Type B pancreatic cell (in vitro differentiated cells): ENCODE measurements around the gene MKNK2. TPM values are rescaled to one million over a fixed set of nuclear protein-coding genes. Genes with fewer than 3 reads are reported as not detected.
A peak's percentile ranks its signal among the peaks of the same experiment; 100 is the strongest.
"Not testable (repeated sequence)": the region's sequence is repeated elsewhere in the genome, so short reads cannot be mapped to it uniquely, and the experiment has no call there.

ENCODE experiments used
- DNase-seq: peaks from one replicate; pipeline ENCODE4 v3.0.0; 2021; ENCODE audit warnings: mixed read lengths; ENCODE audit not compliant: unreplicated experiment; ENCODE audit errors: extremely low spot score
- H3K27ac Mint-ChIP-seq: 2 replicates; pipeline ENCODE4 v1.8.0; 2021; ENCODE audit warnings: mild to moderate bottlenecking, mixed read lengths
- H3K27me3 Mint-ChIP-seq: 2 replicates; pipeline ENCODE4 v1.8.0; 2021; ENCODE audit warnings: mixed read lengths
- H3K36me3 Mint-ChIP-seq: 2 replicates; pipeline ENCODE4 v1.8.0; 2021; ENCODE audit warnings: mixed read lengths
- H3K4me1 Mint-ChIP-seq: one replicate; pipeline ENCODE4 v1.8.0; 2021; ENCODE audit warnings: mixed read lengths; ENCODE audit not compliant: unreplicated experiment
- H3K4me3 Mint-ChIP-seq: 2 replicates; pipeline ENCODE4 v1.8.0; 2021; ENCODE audit warnings: mild to moderate bottlenecking, mixed read lengths
- H3K9me3 Mint-ChIP-seq: 2 replicates; pipeline ENCODE4 v1.8.0; 2021; ENCODE audit warnings: mixed read lengths
- total RNA-seq: library from RNA; stranded (reverse); gene quantifications from 2 replicates; pipeline ENCODE4 v1.2.1, GENCODE V29; 2021; ENCODE audit warnings: low replicate concordance
- TF ChIP-seq, protein P1 (sequence below): fragments of 200-600 bp; sonication (generic); conservative IDR thresholded peaks from 2 replicates; pipeline ENCODE4 v1.5.0; 2021; ENCODE audit warnings: antibody characterized with exemption, mild to moderate bottlenecking

Gene MKNK2
- total RNA-seq, 1 donor from 2014 or later = 118 TPM

DNA sequence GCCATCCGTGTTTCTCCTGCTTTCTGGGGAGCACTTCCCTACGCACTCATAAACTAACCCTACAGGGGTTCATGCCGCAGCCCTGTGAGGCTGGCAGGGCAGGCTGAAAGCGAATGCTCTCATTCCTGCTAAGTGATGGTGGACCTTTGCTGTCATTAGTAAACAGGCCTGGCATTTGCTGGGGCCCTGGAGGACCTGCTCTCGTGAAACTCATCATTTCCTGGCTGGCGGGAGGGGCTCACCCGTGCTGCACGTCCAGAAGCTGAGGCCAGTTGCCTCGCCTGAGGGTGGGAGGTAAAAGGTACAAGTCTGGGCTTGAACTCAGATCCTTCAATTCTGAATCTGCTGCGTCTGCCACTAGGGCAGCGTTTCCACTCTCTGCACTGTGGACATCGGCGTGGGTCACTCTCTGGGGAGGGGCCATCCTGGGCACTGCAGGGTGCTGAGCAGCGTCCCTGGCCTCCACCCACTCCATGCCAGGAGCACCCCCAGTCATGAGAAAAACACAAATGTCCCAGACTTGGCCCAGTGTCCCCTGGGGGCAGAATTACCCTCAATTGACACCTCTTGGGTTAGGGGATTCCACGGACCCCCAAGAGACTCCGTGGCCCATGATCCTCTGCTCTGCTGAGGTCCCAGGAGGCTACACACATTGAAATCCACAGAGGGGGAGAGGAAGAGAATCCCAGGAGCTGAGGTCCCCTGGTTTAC is 38.1 kb upstream of the MKNK2 start:
- Mint-ChIP-seq H3K4me3 (peak overlapping the region; percentile 39), H3K4me1 (peaks cover 17% of the 10 kb centered on the region), H3K9me3 (no peaks in the 10 kb centered on the region), H3K27ac (peak overlapping the region; percentile 79), H3K27me3 (no peaks in the 10 kb centered on the region), H3K36me3 (peaks cover 3% of the 10 kb centered on the region)
- DNase-seq = no peak
- TF ChIP-seq, protein P1, sequence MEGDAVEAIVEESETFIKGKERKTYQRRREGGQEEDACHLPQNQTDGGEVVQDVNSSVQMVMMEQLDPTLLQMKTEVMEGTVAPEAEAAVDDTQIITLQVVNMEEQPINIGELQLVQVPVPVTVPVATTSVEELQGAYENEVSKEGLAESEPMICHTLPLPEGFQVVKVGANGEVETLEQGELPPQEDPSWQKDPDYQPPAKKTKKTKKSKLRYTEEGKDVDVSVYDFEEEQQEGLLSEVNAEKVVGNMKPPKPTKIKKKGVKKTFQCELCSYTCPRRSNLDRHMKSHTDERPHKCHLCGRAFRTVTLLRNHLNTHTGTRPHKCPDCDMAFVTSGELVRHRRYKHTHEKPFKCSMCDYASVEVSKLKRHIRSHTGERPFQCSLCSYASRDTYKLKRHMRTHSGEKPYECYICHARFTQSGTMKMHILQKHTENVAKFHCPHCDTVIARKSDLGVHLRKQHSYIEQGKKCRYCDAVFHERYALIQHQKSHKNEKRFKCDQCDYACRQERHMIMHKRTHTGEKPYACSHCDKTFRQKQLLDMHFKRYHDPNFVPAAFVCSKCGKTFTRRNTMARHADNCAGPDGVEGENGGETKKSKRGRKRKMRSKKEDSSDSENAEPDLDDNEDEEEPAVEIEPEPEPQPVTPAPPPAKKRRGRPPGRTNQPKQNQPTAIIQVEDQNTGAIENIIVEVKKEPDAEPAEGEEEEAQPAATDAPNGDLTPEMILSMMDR = no peak

DNA sequence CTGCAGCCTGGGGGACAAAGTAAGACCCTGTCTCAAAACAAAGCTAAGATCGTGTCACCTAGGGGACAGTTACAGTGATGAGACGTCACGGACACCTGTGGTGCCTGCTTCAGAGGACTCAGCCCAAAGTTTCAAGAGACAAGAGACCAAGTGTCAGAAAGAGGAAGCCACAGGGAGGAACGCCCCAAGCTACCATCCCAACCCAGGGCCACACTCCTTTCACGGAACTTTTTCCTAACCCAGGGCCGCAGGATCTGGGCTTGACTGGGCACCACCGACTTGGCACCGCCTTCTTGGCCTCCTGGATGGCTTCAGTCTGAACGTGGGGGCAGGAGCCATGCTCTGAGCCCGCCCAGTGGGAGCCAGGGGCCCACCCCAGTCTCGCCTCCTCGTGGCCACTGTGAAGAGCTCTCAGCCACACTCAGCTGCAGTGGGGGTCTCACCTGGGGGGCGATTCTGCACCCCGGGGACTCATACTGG is 36.6 kb upstream of the MKNK2 start:
- Mint-ChIP-seq H3K36me3 (peaks cover 3% of the 10 kb centered on the region), H3K9me3 (no peaks in the 10 kb centered on the region), H3K27ac (no peak overlapping the region), H3K4me3 (no peak overlapping the region), H3K4me1 (peaks cover 16% of the 10 kb centered on the region), H3K27me3 (no peaks in the 10 kb centered on the region)
- DNase-seq = no peak
- TF ChIP-seq, protein P1 = no peak

DNA sequence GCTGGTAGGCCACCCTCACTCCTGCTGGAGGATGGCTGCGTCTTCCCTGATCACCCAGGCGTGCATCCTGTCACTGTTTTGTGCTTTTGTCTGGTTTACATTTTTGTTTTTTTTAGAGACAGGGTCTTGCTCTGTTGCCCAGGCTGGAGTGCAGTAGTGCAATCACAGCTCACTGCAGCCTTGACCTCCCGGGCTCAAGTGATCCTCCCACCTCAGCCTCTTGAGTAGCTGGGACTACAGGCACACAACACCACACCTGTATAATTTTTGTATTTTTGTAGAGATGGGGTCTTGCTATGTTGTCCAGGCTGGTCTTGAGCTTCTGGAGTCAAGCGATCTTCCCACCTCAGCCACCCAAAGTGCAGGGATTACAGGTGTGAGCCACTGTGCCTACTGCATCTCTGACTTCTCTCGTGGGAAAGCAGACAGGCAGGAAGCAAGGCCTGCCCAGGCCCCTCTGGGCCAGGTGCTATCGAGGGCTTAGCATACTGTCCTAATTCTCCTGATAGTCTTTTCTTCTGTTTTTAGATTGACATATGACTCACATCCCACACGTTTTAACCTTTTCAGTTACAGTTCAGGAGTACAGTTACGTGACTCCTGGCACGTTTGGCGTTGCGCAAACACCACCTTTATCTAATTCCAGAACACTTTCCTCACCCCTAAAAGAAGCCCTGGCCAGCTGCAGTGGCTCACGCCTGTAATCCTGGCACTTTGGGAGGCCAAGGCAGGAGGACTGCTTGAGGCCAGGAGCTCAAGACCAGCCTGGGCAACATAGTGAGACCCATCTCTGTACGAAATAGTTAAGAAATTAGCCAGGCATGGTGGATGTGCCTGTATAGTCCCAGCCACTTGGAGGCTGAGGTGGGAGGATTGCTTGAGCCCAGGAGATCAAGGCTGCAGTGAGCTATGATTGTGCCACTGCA is 35.9 kb upstream of the MKNK2 start:
- H3K27me3 Mint-ChIP-seq, H3K36me3 Mint-ChIP-seq, H3K27ac Mint-ChIP-seq, H3K4me3 Mint-ChIP-seq, DNase-seq, H3K9me3 Mint-ChIP-seq: not testable (repeated sequence)
- H3K4me1 Mint-ChIP-seq = peaks cover 16% of the 10 kb centered on the region

DNA sequence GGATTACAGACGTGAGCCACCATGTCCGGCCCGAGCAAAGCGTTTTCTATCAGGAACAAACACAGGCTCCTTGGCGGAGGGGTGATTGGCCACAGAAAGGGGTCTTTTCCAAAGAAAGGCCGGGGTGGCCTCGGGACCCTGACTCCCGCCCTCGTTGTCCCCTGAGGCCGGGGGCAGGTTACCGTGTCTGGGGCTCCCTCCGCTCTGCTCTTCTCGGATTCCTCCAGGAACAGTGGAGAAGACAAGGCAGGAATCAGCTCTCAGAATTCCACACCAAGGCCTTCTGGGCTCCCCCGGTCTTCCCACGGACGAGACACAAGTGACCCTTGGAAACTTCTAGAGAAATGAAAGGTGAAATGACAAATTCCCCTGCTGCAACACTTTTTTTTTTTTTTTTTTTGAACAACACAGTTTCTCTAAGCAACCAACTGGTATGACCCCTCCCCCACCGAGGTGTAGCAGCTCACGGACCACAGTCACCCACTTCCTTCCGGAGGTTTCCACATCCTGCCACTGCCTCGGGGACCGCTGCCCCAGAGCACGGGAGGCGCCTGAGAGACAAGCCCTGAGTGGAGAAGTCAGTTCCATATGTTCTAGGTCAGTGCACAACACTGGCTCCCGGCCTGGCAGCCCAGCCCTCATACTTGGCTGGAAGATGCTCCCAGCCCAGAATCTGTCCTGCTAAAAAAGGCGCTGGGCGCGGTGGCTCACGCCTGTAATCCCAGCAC is 34.1 kb upstream of the MKNK2 start:
- peaks cover 3% of the 10 kb centered on the region for H3K36me3 Mint-ChIP-seq
- H3K27ac Mint-ChIP-seq = no peak overlapping the region
- peaks cover 20% of the 10 kb centered on the region for H3K4me1 Mint-ChIP-seq
- no peak overlapping the region for H3K4me3 Mint-ChIP-seq
- H3K27me3 Mint-ChIP-seq = no peaks in the 10 kb centered on the region
- no peaks in the 10 kb centered on the region for H3K9me3 Mint-ChIP-seq
- TF ChIP-seq, protein P1 = no peak
- DNase-seq = no peak

DNA sequence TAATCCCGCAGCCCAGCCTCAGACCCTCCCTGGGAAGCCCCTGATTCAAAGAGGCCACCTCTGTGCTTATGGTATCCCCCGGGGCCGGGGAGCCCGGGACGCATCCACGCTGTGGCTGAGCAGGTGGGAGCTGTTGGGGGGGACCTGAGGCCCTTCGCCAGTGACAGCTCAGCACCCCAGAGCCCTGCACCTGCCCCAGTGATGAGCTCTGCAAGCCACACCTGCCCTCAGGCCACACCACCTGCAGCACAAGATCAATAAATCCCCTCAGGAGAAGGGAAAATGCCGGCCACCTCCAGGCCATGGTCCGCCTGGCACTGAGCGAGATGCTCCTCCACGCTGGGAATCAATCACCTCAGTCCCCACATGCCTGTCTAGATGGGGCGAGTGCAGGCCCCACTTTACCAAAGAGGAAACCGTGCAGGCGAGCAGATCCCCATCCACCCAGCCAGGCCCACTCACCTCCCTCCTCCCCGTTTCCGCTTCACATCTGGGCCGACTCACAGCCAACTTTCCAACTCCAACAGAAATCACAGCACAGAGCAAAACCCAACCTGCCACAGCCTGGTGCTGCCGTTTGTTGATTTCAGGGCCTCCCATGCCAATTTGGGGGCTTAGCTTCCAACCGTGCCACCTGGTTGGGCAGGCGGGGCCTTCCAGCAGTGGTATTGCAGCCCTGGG is 32.3 kb upstream of the MKNK2 start:
- no peaks in the 10 kb centered on the region for H3K9me3 Mint-ChIP-seq
- H3K4me3 Mint-ChIP-seq = no peak overlapping the region
- no peak for DNase-seq
- peaks cover 9% of the 10 kb centered on the region for H3K4me1 Mint-ChIP-seq
- no peak overlapping the region for H3K27ac Mint-ChIP-seq
- no peaks in the 10 kb centered on the region for H3K27me3 Mint-ChIP-seq
- H3K36me3 Mint-ChIP-seq = peaks cover 3% of the 10 kb centered on the region
- TF ChIP-seq, protein P1 = no peak
